ENCODE measurements around the gene NLGN3. TPM values are rescaled to one million over a fixed set of nuclear protein-coding genes. Genes with fewer than 3 reads are reported as not detected.

NLGN3 gene
- polyA plus RNA-seq, 12 donors = 2.4 to 9.7 (median 3.3) TPM; not detected in 1

GRCh38 chrX:71214152-71214551, 69.5 kb downstream of the NLGN3 start:
- DNase-seq = no peak

GRCh38 chrX:71214604-71215337, 70.1 kb downstream of the NLGN3 start:
- no peak for DNase-seq

- DNase-seq = no peak
These were observed 70.8 kb downstream of the NLGN3 start for GRCh38 chrX:71215338-71215912.

- no peak for DNase-seq
These were observed 71.8 kb downstream of the NLGN3 start for GRCh38 chrX:71216485-71216884.

GRCh38 chrX:71217298-71217697, 72.7 kb downstream of the NLGN3 start:
- no peak for DNase-seq

Other genes with a start within 250 kb of the NLGN3 start
- under 1 TPM in 4 of 12 donors, not detected in 8; 0.05 to 0.14 (median 0.11) TPM for gene TEX11, start 236.1 kb upstream of the NLGN3 start, polyA plus RNA-seq (ENCODE audit: insufficient read length in 12 of 12)
- gene SLC7A3, start 213.7 kb upstream of the NLGN3 start, polyA plus RNA-seq (ENCODE audit: insufficient read length in 12 of 12) = 1 to 10 TPM in 3 of 12 donors, under 1 TPM in 7, not detected in 2; 0.41 to 1.6 (median 0.84) TPM
- 10 to 100 TPM in 11 of 12 donors, not detected in 1; 39.9 to 78.3 (median 48.1) TPM for gene SNX12, start 76.5 kb upstream of the NLGN3 start, polyA plus RNA-seq (ENCODE audit: insufficient read length in 12 of 12)
- gene FOXO4, start 49.0 kb upstream of the NLGN3 start, polyA plus RNA-seq (ENCODE audit: insufficient read length in 12 of 12) = 10 to 100 TPM in 11 of 12 donors, not detected in 1; 22.8 to 48.7 (median 33.1) TPM
- gene CXorf65, start 38.1 kb upstream of the NLGN3 start, polyA plus RNA-seq (ENCODE audit: insufficient read length in 12 of 12) = 1 to 10 TPM in 6 of 12 donors, under 1 TPM in 3, not detected in 3; 0.71 to 1.7 (median 1.3) TPM
- 10 to 100 TPM in 2 of 12 donors, 1 to 10 TPM in 9, not detected in 1; 2.0 to 30.7 (median 3.4) TPM for gene IL2RG, start 33.3 kb upstream of the NLGN3 start, polyA plus RNA-seq (ENCODE audit: insufficient read length in 12 of 12)
- 10 to 100 TPM in 11 of 12 donors, not detected in 1; 25.4 to 78.5 (median 39.5) TPM for gene MED12, start 26.2 kb upstream of the NLGN3 start, polyA plus RNA-seq (ENCODE audit: insufficient read length in 12 of 12)
- 10 to 100 TPM in 1 of 12 donors, 1 to 10 TPM in 1, under 1 TPM in 6, not detected in 4; 0.15 to 11.6 (median 0.32) TPM for gene GJB1, start 78.4 kb downstream of the NLGN3 start, polyA plus RNA-seq (ENCODE audit: insufficient read length in 12 of 12)
- gene ZMYM3, start 109.3 kb downstream of the NLGN3 start, polyA plus RNA-seq (ENCODE audit: insufficient read length in 12 of 12) = 10 to 100 TPM in 11 of 12 donors, not detected in 1; 18.9 to 36.7 (median 21.1) TPM
- 100 to 1,000 TPM in 11 of 12 donors, not detected in 1; 278 to 818 (median 321) TPM for gene NONO, start 138.8 kb downstream of the NLGN3 start, polyA plus RNA-seq (ENCODE audit: insufficient read length in 12 of 12)
- 100 to 1,000 TPM in 8 of 12 donors, 10 to 100 TPM in 3, not detected in 1; 42.3 to 148 (median 121) TPM for gene ITGB1BP2, start 156.9 kb downstream of the NLGN3 start, polyA plus RNA-seq (ENCODE audit: insufficient read length in 12 of 12)
- 10 to 100 TPM in 11 of 12 donors, not detected in 1; 20.4 to 48.9 (median 27.8) TPM for gene TAF1, start 221.5 kb downstream of the NLGN3 start, polyA plus RNA-seq (ENCODE audit: insufficient read length in 12 of 12)